HG02938 (cell line): Measurements from ENCODE around the gene PLXNA1.

ENCODE experiments used
- ATAC-seq: cut with Tn5 transposase; IDR thresholded peaks from one replicate; pipeline ENCODE4 v1.9.1; 2021; ENCODE audit warnings: mild to moderate bottlenecking, moderate library complexity; ENCODE audit not compliant: unreplicated experiment

The PLXNA1 gene

GRCh38 chr3:126982471-126983175, at the start of gene PLXNA1:
Gene PLXNA1 (plus strand): TSS chr3:126983115. CDS start chr3:126988594, 5,479 bp downstream.
- ATAC-seq: peak; percentile 68

GRCh38 chr3:126934031-126934531, 48.8 kb upstream of the PLXNA1 start:
- no peak for ATAC-seq

DNA sequence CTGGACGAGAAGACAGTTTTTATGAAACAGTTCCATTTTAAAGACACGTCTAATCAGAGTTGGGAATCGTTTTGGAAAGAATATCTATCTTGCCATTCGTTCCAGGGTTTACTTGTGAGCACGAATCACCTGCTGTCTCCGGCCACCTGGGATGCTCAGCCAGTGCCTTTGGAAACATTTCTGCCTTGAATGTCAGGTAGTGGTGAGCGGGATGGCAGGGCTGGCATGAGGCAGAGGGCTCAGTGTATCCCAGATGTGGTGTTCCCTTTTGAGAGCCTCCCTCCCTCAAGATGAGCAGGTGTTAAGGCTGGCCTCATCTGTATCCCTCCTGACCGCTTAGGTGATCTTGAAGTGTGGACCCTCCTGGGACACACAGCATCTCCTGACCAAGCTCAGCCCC, 47.9 kb upstream of the PLXNA1 start:
- ATAC-seq: no peak

DNA sequence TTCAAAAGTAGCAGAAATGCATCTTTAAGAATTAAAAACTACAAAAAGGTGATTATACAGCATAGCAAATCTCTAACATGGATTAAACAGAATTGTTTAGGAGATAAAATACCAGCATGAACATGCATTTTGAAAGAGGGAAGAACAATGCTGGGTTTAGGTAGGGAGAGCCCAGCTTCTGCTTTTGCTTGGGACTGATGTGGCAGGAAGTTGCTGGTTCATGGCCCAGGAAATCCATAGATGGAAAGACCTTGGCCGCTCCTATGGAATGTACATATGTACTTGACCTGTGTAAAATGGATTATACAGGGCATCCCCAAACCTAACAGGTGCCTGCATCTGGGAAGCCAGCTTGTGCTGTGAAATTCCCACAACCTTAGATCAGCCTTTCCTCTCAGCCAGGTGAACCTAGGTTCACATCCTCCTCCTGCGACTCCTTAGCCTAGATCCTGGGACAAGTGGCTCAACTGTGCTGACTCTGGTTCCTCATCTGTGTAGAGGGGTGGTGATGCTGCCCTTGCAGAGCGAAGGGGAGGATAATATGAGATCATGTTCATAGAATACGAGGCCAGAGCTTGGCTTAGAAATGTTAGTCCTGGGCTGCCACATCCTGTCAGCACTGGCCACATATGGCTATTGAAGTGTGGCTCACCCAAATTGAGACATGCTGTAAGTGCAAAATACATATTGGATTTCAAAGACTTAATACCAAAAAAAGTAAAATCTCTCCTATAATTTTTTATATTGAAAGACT, 47.0 kb upstream of the PLXNA1 start:
- no peak for ATAC-seq

- no peak for ATAC-seq
Observed at GRCh38 chr3:126936853-126937425, 46.0 kb upstream of the PLXNA1 start.

GRCh38 chr3:126937533-126937932, 45.4 kb upstream of the PLXNA1 start:
- ATAC-seq: no peak

GRCh38 chr3:126937973-126938372, 44.9 kb upstream of the PLXNA1 start:
- no peak for ATAC-seq

DNA sequence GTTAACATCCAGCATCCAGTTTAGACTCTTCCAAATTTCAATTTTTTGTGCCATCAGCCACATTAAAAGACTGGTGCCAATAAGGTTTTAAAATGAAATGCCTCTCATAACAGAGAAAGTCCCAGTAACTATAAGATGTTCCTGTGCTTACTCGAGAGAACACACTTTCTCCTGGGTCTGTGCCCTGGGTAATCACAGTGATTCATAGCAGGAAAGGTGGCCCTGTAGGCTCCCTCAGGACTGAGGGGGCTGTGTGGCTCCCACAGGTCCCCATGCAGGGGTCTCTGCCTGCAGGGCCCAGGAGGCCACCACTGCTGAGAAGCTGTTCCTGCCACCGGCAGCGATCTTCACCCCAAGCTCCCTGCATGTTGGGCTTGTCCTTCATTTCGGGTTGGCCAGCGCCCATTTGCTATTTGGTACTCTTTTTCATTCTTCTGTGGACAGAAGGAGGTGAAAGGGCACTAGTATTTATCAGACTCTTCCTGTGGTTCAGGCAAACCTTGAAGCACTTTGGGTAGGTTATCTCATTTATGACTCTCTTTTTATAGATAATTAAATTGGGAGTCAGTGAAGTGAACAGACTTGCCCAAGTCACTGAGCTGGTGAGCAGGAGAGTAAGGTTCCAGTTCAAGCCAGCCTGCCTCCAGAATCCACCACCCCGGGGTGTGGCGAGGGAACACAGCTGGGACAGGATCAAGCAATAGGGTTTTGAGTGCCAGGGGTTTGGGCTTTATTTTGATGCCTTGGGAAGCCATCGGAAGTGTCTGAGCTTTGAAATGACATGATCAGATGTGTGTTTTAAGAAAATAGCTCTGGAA, 44.2 kb upstream of the PLXNA1 start:
- no peak for ATAC-seq

GRCh38 chr3:126939338-126939718, 43.6 kb upstream of the PLXNA1 start:
- ATAC-seq: no peak

- no peak for ATAC-seq
Observed at GRCh38 chr3:126939733-126940132, 43.2 kb upstream of the PLXNA1 start.

- no peak for ATAC-seq
Observed at GRCh38 chr3:126941721-126942270, 41.1 kb upstream of the PLXNA1 start.

DNA sequence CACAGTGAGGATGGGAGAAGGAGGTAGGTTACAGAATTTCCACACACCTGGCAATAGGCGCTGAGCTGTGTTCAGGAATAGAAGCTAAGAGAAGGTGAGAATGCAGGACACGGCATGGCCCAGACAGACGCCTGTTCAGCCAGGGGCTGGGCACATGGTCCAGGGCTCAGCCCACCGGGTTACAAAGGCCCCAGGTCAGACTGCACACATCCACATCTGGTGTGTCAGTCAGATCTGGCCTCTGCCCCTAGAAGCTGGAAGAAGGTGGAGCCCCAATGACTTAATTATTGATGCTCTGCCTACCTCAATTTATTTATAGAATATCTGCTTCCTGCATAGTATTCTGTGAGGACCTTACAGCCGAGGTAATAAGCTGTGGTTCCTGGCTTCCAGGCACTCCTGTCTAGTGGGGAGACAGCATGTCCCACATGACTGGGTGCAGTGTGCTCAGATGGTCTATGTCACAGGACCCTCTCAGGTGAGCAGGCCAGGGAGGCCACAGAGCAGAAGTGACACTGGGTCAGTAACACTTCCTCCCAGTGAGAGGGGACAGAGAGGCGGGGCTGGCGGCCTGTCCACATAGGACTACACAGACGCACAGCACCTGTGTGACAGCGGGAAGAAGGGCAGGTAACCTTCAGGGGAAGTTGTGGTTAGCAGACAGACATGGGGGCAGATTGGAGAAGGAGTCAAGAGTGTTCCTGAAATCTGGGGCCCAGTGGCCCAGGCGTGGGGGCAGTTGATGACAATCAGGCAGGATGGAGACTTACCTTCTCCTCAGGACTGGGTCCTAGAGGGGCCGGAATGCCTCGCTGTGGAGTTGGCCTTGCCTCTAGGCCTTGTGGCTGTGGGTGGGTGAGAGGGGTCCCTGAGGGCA, 38.6 kb upstream of the PLXNA1 start:
- ATAC-seq: no peak

DNA sequence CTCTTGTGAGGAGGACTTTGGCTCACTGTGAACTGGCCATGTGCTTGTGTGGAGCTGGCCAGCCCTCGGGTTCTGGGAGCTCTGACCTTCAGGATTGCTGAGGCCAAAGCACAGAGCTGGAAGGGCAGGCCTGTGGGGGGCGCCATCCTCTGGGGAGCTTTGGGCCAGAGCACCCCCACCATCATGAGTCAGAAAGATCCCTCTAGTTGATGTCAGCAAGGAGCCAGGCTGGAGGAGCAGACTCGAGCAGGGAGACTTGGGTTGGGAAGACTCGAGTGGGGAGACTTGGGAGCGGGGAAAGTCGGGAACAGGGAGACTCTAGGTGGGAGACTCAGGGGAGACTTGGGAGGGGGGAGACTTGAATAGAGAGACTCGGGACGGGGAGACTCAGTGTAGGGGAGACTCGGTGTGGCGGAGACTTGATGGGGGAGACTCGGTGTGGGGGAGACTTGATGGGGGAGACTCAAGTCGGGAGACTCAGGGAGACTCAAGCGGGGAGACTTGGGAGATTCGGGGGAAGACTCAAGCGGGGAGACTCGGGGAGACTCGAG, 37.7 kb upstream of the PLXNA1 start:
- no peak for ATAC-seq

GRCh38 chr3:126945891-126946290, 37.0 kb upstream of the PLXNA1 start:
- no peak for ATAC-seq

GRCh38 chr3:126946405-126946804, 36.5 kb upstream of the PLXNA1 start:
- no peak for ATAC-seq

- ATAC-seq: no peak
Observed at GRCh38 chr3:126947429-126947828, 35.5 kb upstream of the PLXNA1 start.

DNA sequence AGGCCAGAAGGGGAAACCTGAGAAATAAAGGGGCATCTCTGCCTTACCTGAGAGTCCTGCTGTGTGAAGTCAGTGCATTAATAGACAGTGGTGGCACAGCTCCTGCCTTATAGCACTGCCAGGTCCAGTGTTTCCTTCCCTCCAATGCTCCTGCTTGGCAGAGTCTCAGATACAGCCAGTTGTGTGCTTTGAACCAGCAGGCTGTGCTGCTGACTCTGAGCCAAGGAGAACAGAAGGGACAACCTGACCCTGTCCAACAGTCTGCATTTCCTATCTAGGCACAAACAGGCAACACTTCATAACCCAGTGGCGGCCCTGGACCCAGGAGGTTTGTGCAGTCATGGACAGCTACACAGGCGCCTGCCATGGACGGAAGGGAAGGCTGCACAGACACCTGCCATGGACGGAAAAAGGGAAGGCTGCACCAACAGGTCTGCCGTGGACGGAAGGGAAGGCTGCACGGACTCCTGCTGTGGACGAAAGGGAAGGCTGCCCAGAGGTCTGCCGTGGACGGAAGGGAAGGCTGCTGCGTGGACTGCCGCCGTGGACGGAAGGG, 33.9 kb upstream of the PLXNA1 start:
- no peak for ATAC-seq

DNA sequence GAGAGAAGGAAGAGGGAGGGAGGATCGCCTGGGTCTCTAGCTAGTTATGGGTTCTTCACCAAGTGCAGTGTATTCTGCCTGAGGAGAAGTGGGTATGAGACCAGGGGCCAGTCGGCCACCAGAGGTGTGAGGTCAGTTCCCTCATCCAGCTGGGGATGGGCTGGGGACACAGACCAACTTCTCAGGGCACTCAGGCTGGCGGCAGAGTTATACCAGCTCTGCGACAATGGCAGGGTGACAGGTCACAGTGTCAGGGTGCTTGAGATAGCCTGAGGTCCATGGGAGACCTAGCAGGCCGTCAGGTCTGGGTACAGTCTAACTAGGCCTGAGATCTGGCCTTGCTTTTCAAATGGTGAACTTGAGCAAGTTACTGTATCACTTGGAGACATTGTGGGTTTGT, 31.4 kb upstream of the PLXNA1 start:
- ATAC-seq: no peak
